H1 (cell line): ENCODE results near the gene FOXR2.

Experiments
- BACH1 ChIP-seq: IDR thresholded peaks from 2 replicates; pipeline ENCODE4 v1.6.1; 2012; ENCODE audit warnings: low read length, improper control_type of control experiment
- POLR2A ChIP-seq, 2 experiments: IDR thresholded peaks; 1 replicate in 1 of 2; 2 replicates in 1 of 2; pipeline ENCODE4 v1.6.1; 2011; ENCODE audit warnings: low read depth in 2 of 2, low read length in 2 of 2, mild to moderate bottlenecking in 2 of 2; ENCODE audit errors: control extremely low read depth in 1 of 2
- TF ChIP-seq, protein P1 (sequence below), 3 experiments: IDR thresholded peaks; 1 replicate in 2 of 3; 2 replicates in 1 of 3; pipeline versions ENCODE4 v1.5.1 to v1.6.1; 2011; ENCODE audit warnings: low read length in 3 of 3, mild to moderate bottlenecking in 3 of 3, inconsistent platforms in 2 of 3, low read depth in 1 of 3, moderate library complexity in 1 of 3; ENCODE audit not compliant: insufficient read depth in 1 of 3; ENCODE audit errors: control extremely low read depth in 1 of 3

- TF ChIP-seq POLR2A (IDR thresholded peaks at IDR 0.05; ENCODE audit: control extremely low read depth in 1 of 2, low read depth in 2 of 2, low read length in 2 of 2) (no peak), BACH1 (no peak)
- TF ChIP-seq, protein P1, sequence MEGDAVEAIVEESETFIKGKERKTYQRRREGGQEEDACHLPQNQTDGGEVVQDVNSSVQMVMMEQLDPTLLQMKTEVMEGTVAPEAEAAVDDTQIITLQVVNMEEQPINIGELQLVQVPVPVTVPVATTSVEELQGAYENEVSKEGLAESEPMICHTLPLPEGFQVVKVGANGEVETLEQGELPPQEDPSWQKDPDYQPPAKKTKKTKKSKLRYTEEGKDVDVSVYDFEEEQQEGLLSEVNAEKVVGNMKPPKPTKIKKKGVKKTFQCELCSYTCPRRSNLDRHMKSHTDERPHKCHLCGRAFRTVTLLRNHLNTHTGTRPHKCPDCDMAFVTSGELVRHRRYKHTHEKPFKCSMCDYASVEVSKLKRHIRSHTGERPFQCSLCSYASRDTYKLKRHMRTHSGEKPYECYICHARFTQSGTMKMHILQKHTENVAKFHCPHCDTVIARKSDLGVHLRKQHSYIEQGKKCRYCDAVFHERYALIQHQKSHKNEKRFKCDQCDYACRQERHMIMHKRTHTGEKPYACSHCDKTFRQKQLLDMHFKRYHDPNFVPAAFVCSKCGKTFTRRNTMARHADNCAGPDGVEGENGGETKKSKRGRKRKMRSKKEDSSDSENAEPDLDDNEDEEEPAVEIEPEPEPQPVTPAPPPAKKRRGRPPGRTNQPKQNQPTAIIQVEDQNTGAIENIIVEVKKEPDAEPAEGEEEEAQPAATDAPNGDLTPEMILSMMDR (IDR thresholded peaks at IDR 0.05; ENCODE audit: control extremely low read depth in 1 of 3, insufficient read depth in 1 of 3, low read depth in 1 of 3, low read length in 3 of 3), result no peak
These were observed at the start of gene FOXR2 for GRCh38 chrX:55623100-55623499.
